Activated CD4-positive, alpha-beta memory T cell treated with anti-CD3 and anti-CD28 coated beads for 36 hours (primary cell): ENCODE results near the gene PRXL2A. TPM values are rescaled to one million over a fixed set of nuclear protein-coding genes. Genes with fewer than 3 reads are reported as not detected.

ENCODE experiments used
- CTCF ChIA-PET: fragments of 350-600 bp; sonication (Branson Sonifier 250); formaldehyde crosslinking; loops from one replicate; lab custom pipeline; 2021; ENCODE audit warnings: antibody characterized with exemption, inconsistent platforms; lab: Charles Lee
- POLR2A ChIA-PET: fragments of 350-600 bp; sonication (Branson Sonifier 250); formaldehyde crosslinking; loops from one replicate; lab custom pipeline; 2021; ENCODE audit warnings: antibody characterized with exemption; lab: Charles Lee
- DNase-seq: peaks from one replicate; pipeline ENCODE4 v3.0.0-alpha.2; 2020
- H3K27ac Mint-ChIP-seq: one replicate; pipeline ENCODE4 v1.8.0; 2021; ENCODE audit warnings: mixed read lengths
- H3K27me3 Mint-ChIP-seq: one replicate; pipeline ENCODE4 v1.8.0; 2021; ENCODE audit warnings: mixed read lengths
- H3K36me3 Mint-ChIP-seq: one replicate; pipeline ENCODE4 v1.8.0; 2021; ENCODE audit warnings: mixed read lengths
- H3K4me1 Mint-ChIP-seq: one replicate; pipeline ENCODE4 v1.8.0; 2021; ENCODE audit warnings: low read depth, mixed read lengths
- H3K4me3 Mint-ChIP-seq: one replicate; pipeline ENCODE4 v1.8.0; 2021; ENCODE audit warnings: mild to moderate bottlenecking, mixed read lengths
- H3K9me3 Mint-ChIP-seq: one replicate; pipeline ENCODE4 v1.8.0; 2021; ENCODE audit warnings: mixed read lengths
- intact Hi-C: fragments of 100-400 bp; cut with micrococcal nuclease; formaldehyde crosslinking; loops from one replicate; pipeline ENCODE4 v1.15.1; 2023
- total RNA-seq, 2 experiments: library from RNA; stranded (reverse); gene quantifications; one replicate each; pipeline ENCODE4 v1.2.3, GENCODE V29; 2021

The PRXL2A gene
- total RNA-seq, 2 experiments from 2014 or later: 9.5 to 10.1 TPM

DNA sequence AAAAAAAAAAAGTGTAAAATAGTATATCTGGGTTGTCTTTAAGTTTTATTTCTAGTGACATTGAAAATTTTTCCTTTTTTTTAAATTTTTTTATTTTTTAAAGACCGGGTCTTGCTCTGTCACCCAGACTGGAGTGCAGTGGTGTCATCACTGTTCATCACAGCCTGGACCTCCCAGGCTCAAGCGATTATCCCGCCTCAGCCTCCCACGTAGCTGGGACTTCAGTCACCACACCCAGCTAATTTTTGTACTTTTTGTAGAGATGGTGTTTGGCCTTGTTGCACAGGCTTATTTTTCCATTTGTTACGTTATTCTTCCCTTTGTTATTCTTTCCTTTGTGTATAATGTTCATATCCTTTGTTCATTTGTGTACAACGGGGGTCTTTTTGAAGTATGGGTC is 75.9 kb downstream of the PRXL2A start:
- Mint-ChIP-seq H3K9me3 (peaks cover 3% of the 10 kb centered on the region), H3K4me3 (peak overlapping the region; percentile 7), H3K27ac (peak overlapping the region; percentile 89), H3K27me3 (no peaks in the 10 kb centered on the region), H3K4me1 (peaks cover 83% of the 10 kb centered on the region), H3K36me3 (peaks cover 16% of the 10 kb centered on the region)
- ChIA-PET CTCF (interaction anchor here (0.7 to 2.4 kb wide), 13 partner anchors 9 to 413 kb away, joined by 3 to 17 read pairs (median 4); no protein-coding TSS in a partner anchor), POLR2A (interaction anchor here (0.6 to 5.0 kb wide), 6 partner anchors 14 to 29 kb away, joined by 3 to 36 read pairs (median 14); partner anchors contain the start of gene TSPAN14)
- intact Hi-C loops: loop anchor here (10.0 kb wide), 1 partner anchor 409 kb away; the partner anchor contains the start of gene TMEM254
- DNase-seq: peak; percentile 46

DNA sequence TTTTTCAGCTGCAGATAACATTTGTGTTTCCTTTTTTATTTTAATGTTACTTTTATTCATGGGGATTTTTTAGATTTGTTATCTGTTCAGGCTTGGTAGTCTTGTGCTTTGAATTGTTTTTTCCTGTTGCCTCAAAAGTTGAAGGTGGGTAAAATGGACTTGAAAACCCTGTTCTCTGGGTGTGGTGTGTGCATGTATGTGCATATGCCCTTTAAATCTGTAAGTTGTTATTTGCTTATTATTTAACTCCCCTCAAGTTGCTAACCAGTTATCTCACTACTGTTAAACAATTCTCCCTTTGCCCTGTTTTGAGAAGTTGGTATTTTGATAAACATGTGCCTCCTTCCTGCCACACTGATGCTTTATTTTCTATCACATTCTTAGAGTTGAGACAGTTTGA is 76.3 kb downstream of the PRXL2A start:
- Mint-ChIP-seq H3K36me3 (peaks cover 20% of the 10 kb centered on the region), H3K4me3 (peak overlapping the region; percentile 40), H3K4me1 (peaks cover 87% of the 10 kb centered on the region), H3K27ac (peak overlapping the region; percentile 89), H3K27me3 (no peaks in the 10 kb centered on the region), H3K9me3 (peaks cover 3% of the 10 kb centered on the region)
- intact Hi-C loops: loop anchor here (1.0 to 10.0 kb wide), 5 partner anchors 9 to 410 kb away; partner anchors contain the start of gene TMEM254
- POLR2A ChIA-PET: interaction anchor here (0.6 to 5.0 kb wide), 7 partner anchors 12 to 29 kb away, joined by 3 to 36 read pairs (median 7); partner anchors contain the start of gene TSPAN14
- CTCF ChIA-PET: interaction anchor here (0.9 to 2.4 kb wide), 12 partner anchors 9 to 40 kb away, joined by 3 to 17 read pairs (median 4); no protein-coding TSS in a partner anchor
- no peak for DNase-seq

DNA sequence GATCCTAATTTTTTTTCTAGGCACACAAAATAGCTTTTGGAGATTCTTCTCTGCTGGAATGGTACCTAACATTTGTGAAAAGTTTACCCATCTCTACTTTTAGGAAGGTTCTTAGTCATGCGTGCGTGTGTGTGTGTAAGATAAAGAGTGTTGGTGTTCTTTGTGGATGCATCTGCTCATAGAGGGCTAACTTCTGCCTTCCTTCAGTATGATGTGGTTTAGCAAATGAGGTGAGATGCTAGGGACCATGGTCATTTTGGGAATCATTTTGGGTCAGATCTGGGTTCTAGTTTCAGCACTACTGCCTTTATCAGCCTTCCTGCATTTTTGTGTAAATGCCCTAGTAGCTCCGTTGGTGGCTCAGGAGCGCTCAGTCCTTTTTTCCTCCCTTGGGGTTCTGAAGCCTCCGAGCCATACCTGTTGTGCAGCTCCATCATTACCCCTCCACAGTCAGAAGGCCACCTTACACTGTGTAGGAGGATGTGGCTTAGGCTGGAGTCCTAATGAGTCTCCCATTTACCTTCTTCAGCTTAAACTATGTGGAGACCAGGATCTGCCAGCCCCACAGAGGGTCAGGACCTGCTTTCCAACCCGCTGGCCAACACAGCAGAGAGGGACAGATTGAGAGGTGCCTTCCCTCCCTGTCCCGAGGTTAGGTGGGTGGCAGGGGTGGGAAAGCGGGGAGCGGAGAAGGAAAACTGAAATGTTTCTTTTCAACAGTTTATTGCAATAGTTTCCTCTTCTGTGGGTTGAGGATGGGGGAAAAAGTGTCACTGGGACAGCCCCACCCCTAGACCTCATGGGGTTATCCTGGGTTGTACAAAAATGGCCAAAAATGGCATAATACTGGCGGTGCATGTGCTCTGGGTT is 77.0 kb downstream of the PRXL2A start:
- DNase-seq: peak; percentile 44
- intact Hi-C loops: loop anchor here (1.0 to 10.0 kb wide), 5 partner anchors 8 to 411 kb away; partner anchors contain the start of gene TMEM254
- Mint-ChIP-seq H3K9me3 (peaks cover under 1% of the 10 kb centered on the region), H3K4me3 (peak overlapping the region; percentile 40), H3K27ac (peak overlapping the region; percentile 89), H3K4me1 (peaks cover 91% of the 10 kb centered on the region), H3K27me3 (no peaks in the 10 kb centered on the region), H3K36me3 (peaks cover 24% of the 10 kb centered on the region)
- ChIA-PET CTCF (interaction anchor here (0.9 to 2.4 kb wide), 9 partner anchors 8 to 40 kb away, joined by 3 to 17 read pairs (median 4); no protein-coding TSS in a partner anchor), POLR2A (interaction anchor here (0.6 to 5.0 kb wide), 8 partner anchors 13 to 30 kb away, joined by 3 to 36 read pairs (median 6); partner anchors contain the start of gene TSPAN14)

DNA sequence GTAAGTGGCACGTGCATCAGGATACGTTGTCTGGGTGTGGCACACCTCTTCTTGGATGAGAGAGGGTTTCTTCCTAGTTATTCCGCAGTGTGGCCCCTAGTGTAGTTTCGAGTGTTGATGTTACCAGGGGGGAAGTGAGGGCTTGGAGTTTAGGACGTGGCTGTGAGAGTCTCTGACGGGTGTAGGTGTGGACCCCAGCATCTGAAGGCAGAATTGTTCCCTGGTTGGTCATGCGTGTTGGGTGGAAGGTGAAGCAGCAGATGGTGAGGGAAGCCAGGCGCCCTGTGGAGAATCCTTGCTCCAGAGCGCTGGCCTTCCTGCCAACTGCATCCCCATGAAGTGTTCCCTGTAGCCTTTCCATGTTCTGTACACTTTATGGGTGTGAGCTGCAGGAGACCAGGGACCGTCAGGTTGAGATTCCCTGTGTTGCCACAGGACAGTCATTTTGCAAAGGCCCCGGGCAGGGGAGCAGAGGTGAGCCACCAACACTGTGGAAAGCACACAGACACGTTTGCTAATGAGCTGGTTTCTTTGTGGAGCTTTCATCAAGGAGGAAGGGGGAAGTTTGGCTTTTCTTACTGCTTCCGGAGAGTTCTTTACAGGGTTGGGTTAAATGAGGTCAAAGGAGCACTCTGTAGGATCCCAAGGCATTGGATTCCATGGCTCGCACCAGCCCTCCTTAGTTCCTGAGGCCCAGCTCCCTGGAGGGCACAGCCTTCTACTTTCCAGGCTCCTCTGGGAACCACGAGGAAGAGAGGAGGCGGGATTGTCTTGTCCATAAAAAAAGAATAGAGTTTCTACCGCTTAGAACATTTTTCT is 77.8 kb downstream of the PRXL2A start:
- DNase-seq: peak; percentile 63
- Mint-ChIP-seq H3K4me3 (peak overlapping the region; percentile 28), H3K36me3 (peaks cover 27% of the 10 kb centered on the region), H3K9me3 (no peaks in the 10 kb centered on the region), H3K4me1 (peaks cover 92% of the 10 kb centered on the region), H3K27me3 (no peaks in the 10 kb centered on the region), H3K27ac (peak overlapping the region; percentile 89)
- POLR2A ChIA-PET: interaction anchor here (1.8 to 5.0 kb wide), 5 partner anchors 13 to 31 kb away, joined by 4 to 36 read pairs (median 23); partner anchors contain the start of gene TSPAN14
- intact Hi-C loops: loop anchor here (1.0 to 10.0 kb wide), 5 partner anchors 7 to 411 kb away; partner anchors contain the start of gene TMEM254
- CTCF ChIA-PET: interaction anchor here (1.3 to 4.8 kb wide), 7 partner anchors 13 to 41 kb away, joined by 5 to 29 read pairs (median 10); no protein-coding TSS in a partner anchor

Other genes with a start within 250 kb of the PRXL2A start
- 100 to 1,000 TPM; 237 to 242 TPM for gene ANXA11, start 203.0 kb upstream of the PRXL2A start, total RNA-seq
- gene MAT1A, start 118.9 kb upstream of the PRXL2A start, total RNA-seq: not detected
- gene DYDC1, start 51.8 kb upstream of the PRXL2A start, total RNA-seq: not detected
- gene DYDC2, start 51.8 kb upstream of the PRXL2A start, total RNA-seq: not detected
- gene TSPAN14, start 45.8 kb downstream of the PRXL2A start, total RNA-seq: 10 to 100 TPM; 48.9 to 51.8 TPM
- under 1 TPM in 1 of 2 experiments, not detected in 1; 0.12 TPM for gene SH2D4B, start 129.4 kb downstream of the PRXL2A start, total RNA-seq